GM23338 (cell line): Measurements from ENCODE around the gene SCPEP1. TPM values are rescaled to one million over a fixed set of nuclear protein-coding genes. Genes with fewer than 3 reads are reported as not detected.

Source experiments
- ATAC-seq: fragments of 200-7000 bp; cut with Tn5 transposase; 3 replicates; pipeline ENCODE4 v1.9.1; 2020
- DNase-seq: peaks from one replicate; pipeline ENCODE4 v3.0.0-alpha.2; 2015; ENCODE audit warnings: low spot score
- H2AFZ ChIP-seq: fragments of 200-600 bp; sonication (generic); 2 replicates; pipeline ENCODE4 v1.8.0; 2016; ENCODE audit warnings: antibody characterized with exemption, mild to moderate bottlenecking, moderate library complexity
- H3F3A ChIP-seq: fragments of 200-600 bp; sonication (generic); replicated peaks from 2 replicates; pipeline ENCODE4 v1.8.0; 2017; ENCODE audit warnings: antibody characterized with exemption, mixed run types, low read depth
- H3K27ac ChIP-seq: fragments of 200-600 bp; sonication (generic); 2 replicates; pipeline ENCODE4 v1.6.1; 2016; ENCODE audit warnings: low read depth
- H3K27me3 ChIP-seq: fragments of 200-600 bp; sonication (generic); 2 replicates; pipeline ENCODE4 v1.8.0; 2016; ENCODE audit warnings: mild to moderate bottlenecking, mixed run types, moderate library complexity; ENCODE audit not compliant: insufficient read depth
- H3K36me3 ChIP-seq: fragments of 200-600 bp; sonication (generic); 2 replicates; pipeline ENCODE4 v1.8.0; 2016; ENCODE audit warnings: mild to moderate bottlenecking; ENCODE audit not compliant: insufficient read depth
- H3K4me1 ChIP-seq: fragments of 200-600 bp; sonication (generic); 2 replicates; pipeline ENCODE4 v1.8.0; 2016; ENCODE audit warnings: mild to moderate bottlenecking, moderate library complexity; ENCODE audit not compliant: insufficient read depth
- H3K4me2 ChIP-seq: fragments of 200-600 bp; sonication (generic); 2 replicates; pipeline ENCODE4 v1.7.1; 2017; ENCODE audit warnings: mixed run types
- H3K4me3 ChIP-seq: fragments of 200-600 bp; sonication (generic); 2 replicates; pipeline ENCODE4 v1.6.1; 2016; ENCODE audit warnings: mixed run types
- H3K79me2 ChIP-seq: fragments of 200-600 bp; sonication (generic); replicated peaks from 2 replicates; pipeline ENCODE4 v1.8.0; 2017; ENCODE audit warnings: mild to moderate bottlenecking; ENCODE audit not compliant: insufficient read depth
- H3K9me2 ChIP-seq: fragments of 200-600 bp; sonication (generic); 2 replicates; pipeline ENCODE4 v1.8.0; 2017; ENCODE audit not compliant: insufficient read depth
- H4K20me1 ChIP-seq: fragments of 200-600 bp; sonication (generic); replicated peaks from 2 replicates; pipeline ENCODE4 v1.8.0; 2017; ENCODE audit warnings: mild to moderate bottlenecking; ENCODE audit not compliant: insufficient read depth
- H3K27ac Mint-ChIP-seq: 2 replicates; pipeline ENCODE4 v1.8.0; 2020; ENCODE audit warnings: inconsistent platforms, mild to moderate bottlenecking, moderate library complexity, mixed read lengths
- H3K27me3 Mint-ChIP-seq: 3 replicates; pipeline ENCODE4 v1.8.0; 2022; ENCODE audit warnings: low read depth, mild to moderate bottlenecking, moderate library complexity, mixed read lengths, inconsistent platforms; ENCODE audit not compliant: insufficient read depth, poor library complexity
- H3K36me3 Mint-ChIP-seq: 3 replicates; pipeline ENCODE4 v1.8.0; 2021; ENCODE audit warnings: low read depth, mild to moderate bottlenecking, inconsistent platforms, moderate library complexity, mixed read lengths
- H3K4me1 Mint-ChIP-seq: 3 replicates; pipeline ENCODE4 v1.8.0; 2020; ENCODE audit warnings: mild to moderate bottlenecking, inconsistent platforms, mixed read lengths
- H3K4me3 Mint-ChIP-seq: 3 replicates; pipeline ENCODE4 v1.8.0; 2021; ENCODE audit warnings: moderate library complexity, mild to moderate bottlenecking, inconsistent platforms, mixed read lengths
- H3K9me3 Mint-ChIP-seq: 3 replicates; pipeline ENCODE4 v1.8.0; 2020; ENCODE audit warnings: moderate library complexity, mild to moderate bottlenecking, inconsistent platforms, mixed read lengths
- CREB1 ChIP-seq: fragments of 250-450 bp; sonication (Bioruptor Pico); IDR thresholded peaks from 2 replicates; pipeline ENCODE4 v1.5.0; 2020; ENCODE audit warnings: low read depth, mild to moderate bottlenecking, moderate library complexity
- EZH2 ChIP-seq: fragments of 200-600 bp; sonication (generic); IDR thresholded peaks from one replicate; pipeline ENCODE4 v1.8.0; 2017; ENCODE audit warnings: antibody characterized with exemption, mild to moderate bottlenecking, low read depth; ENCODE audit not compliant: unreplicated experiment
- EZH2phosphoT487 ChIP-seq: fragments of 200-600 bp; sonication (generic); IDR thresholded peaks from one replicate; pipeline ENCODE4 v1.8.1; 2018; ENCODE audit warnings: antibody characterized with exemption; ENCODE audit not compliant: unreplicated experiment
- JUNB ChIP-seq: IDR thresholded peaks from one replicate; pipeline ENCODE4 v1.6.1; 2016; ENCODE audit warnings: antibody characterized with exemption; ENCODE audit not compliant: unreplicated experiment
- NANOG ChIP-seq: IDR thresholded peaks from 2 replicates; pipeline ENCODE4 v1.6.1; 2016; ENCODE audit warnings: antibody characterized with exemption, borderline replicate concordance
- POLR2AphosphoS5 ChIP-seq: IDR thresholded peaks from 2 replicates; pipeline ENCODE4 v1.6.1; 2016; ENCODE audit warnings: antibody characterized with exemption, low read depth
- STAT1 ChIP-seq: IDR thresholded peaks from one replicate; pipeline ENCODE4 v1.6.1; 2016; ENCODE audit warnings: antibody characterized with exemption; ENCODE audit not compliant: unreplicated experiment
- ZNF114 ChIP-seq: fragments of 250-450 bp; sonication (Bioruptor Pico); IDR thresholded peaks from 2 replicates; pipeline ENCODE4 v1.5.0; 2020; ENCODE audit warnings: mild to moderate bottlenecking, moderate library complexity
- ZNF331 ChIP-seq: fragments of 250-450 bp; sonication (Bioruptor Pico); IDR thresholded peaks from 2 replicates; pipeline ENCODE4 v1.5.0; 2020; ENCODE audit warnings: low read depth, mild to moderate bottlenecking, moderate library complexity
- polyA plus RNA-seq: library from polyadenylated mRNA; unstranded; fragments of >200 nt; fragmentation: Nextera tagmentation; extraction: Ambion mirVana; gene quantifications from 2 replicates; pipeline ENCODE4 v1.2.1, GENCODE V29; 2016
- total RNA-seq: library from RNA; depleted of rRNA; stranded (reverse); fragments of >200 nt; shearing (Covaris generic); gene quantifications from 2 replicates; pipeline ENCODE4 v1.2.3, GENCODE V29; 2014
- TF ChIP-seq, protein P1 (sequence below), 2 experiments: fragments of 200-600 bp in 1 of 2; sonication (generic) in 1 of 2; conservative IDR thresholded peaks; 2 replicates each; pipeline versions ENCODE4 v1.5.1 to v1.6.1; 2016 to 2017; ENCODE audit warnings: antibody characterized with exemption in 2 of 2, low read depth in 2 of 2, mild to moderate bottlenecking in 2 of 2, moderate library complexity in 1 of 2
- TF ChIP-seq, protein P2 (sequence below): IDR thresholded peaks from one replicate; pipeline ENCODE4 v1.6.1; 2018; ENCODE audit warnings: antibody characterized with exemption; ENCODE audit not compliant: unreplicated experiment
- TF ChIP-seq, protein P3 (sequence below): IDR thresholded peaks from 2 replicates; pipeline ENCODE4 v1.6.1; 2016; ENCODE audit warnings: antibody characterized with exemption
- TF ChIP-seq, protein P4 (sequence below): fragments of 250-450 bp; sonication (Bioruptor Pico); IDR thresholded peaks from 2 replicates; pipeline ENCODE4 v1.5.0; 2020; ENCODE audit warnings: mild to moderate bottlenecking, moderate library complexity

SCPEP1 gene
- total and polyA plus RNA-seq, 2 experiments from 2014 or later = 46.6 to 52.1 TPM

DNA sequence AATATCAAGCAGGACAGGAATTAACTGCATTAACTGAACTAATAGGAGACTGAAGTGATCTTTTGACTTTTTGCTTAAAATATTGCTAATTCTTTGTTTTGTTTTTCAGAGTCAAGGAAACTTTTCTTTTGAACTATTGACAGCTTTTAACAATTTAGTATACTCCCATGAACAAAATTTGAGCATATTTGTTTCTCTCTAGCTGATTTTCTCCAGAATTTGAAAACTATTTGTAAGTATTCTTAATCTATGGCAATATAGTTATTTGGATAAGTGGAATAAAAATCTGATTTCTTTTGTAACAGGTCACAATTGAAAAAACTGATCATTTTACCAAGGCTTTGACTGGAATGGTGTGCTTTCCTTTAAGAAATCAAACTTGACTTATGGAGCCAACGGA, 7.0 kb upstream of the SCPEP1 start:
- Mint-ChIP-seq H3K27me3 (peaks cover 6% of the 10 kb centered on the region), H3K9me3 (peaks cover 38% of the 10 kb centered on the region), H3K4me3 (no peak overlapping the region), H3K36me3 (peaks cover 18% of the 10 kb centered on the region; the same call in 1 of the 3 replicates), H3K4me1 (peaks cover 18% of the 10 kb centered on the region), H3K27ac (no peak overlapping the region)
- Histone ChIP-seq H3K79me2 (no peaks in the 10 kb centered on the region), H3K4me3 (no peak overlapping the region), H3F3A (no peaks in the 10 kb centered on the region), H3K4me2 (no peak overlapping the region), H3K36me3 (no peaks in the 10 kb centered on the region), H4K20me1 (no peaks in the 10 kb centered on the region), H3K27me3 (no peaks in the 10 kb centered on the region), H2AFZ (no peak overlapping the region), H3K9me2 (no peaks in the 10 kb centered on the region), H3K27ac (no peak overlapping the region), H3K4me1 (peaks cover 4% of the 10 kb centered on the region; the same call in 1 of the 2 replicates)
- no peak for TF ChIP-seq EZH2phosphoT487
- TF ChIP-seq, protein P1, sequence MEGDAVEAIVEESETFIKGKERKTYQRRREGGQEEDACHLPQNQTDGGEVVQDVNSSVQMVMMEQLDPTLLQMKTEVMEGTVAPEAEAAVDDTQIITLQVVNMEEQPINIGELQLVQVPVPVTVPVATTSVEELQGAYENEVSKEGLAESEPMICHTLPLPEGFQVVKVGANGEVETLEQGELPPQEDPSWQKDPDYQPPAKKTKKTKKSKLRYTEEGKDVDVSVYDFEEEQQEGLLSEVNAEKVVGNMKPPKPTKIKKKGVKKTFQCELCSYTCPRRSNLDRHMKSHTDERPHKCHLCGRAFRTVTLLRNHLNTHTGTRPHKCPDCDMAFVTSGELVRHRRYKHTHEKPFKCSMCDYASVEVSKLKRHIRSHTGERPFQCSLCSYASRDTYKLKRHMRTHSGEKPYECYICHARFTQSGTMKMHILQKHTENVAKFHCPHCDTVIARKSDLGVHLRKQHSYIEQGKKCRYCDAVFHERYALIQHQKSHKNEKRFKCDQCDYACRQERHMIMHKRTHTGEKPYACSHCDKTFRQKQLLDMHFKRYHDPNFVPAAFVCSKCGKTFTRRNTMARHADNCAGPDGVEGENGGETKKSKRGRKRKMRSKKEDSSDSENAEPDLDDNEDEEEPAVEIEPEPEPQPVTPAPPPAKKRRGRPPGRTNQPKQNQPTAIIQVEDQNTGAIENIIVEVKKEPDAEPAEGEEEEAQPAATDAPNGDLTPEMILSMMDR (conservative IDR thresholded peaks at IDR 0.05; ENCODE audit: low read depth in 2 of 2) = no peak
- no peak for TF ChIP-seq POLR2AphosphoS5
- no peak for TF ChIP-seq NANOG
- TF ChIP-seq, protein P2, sequence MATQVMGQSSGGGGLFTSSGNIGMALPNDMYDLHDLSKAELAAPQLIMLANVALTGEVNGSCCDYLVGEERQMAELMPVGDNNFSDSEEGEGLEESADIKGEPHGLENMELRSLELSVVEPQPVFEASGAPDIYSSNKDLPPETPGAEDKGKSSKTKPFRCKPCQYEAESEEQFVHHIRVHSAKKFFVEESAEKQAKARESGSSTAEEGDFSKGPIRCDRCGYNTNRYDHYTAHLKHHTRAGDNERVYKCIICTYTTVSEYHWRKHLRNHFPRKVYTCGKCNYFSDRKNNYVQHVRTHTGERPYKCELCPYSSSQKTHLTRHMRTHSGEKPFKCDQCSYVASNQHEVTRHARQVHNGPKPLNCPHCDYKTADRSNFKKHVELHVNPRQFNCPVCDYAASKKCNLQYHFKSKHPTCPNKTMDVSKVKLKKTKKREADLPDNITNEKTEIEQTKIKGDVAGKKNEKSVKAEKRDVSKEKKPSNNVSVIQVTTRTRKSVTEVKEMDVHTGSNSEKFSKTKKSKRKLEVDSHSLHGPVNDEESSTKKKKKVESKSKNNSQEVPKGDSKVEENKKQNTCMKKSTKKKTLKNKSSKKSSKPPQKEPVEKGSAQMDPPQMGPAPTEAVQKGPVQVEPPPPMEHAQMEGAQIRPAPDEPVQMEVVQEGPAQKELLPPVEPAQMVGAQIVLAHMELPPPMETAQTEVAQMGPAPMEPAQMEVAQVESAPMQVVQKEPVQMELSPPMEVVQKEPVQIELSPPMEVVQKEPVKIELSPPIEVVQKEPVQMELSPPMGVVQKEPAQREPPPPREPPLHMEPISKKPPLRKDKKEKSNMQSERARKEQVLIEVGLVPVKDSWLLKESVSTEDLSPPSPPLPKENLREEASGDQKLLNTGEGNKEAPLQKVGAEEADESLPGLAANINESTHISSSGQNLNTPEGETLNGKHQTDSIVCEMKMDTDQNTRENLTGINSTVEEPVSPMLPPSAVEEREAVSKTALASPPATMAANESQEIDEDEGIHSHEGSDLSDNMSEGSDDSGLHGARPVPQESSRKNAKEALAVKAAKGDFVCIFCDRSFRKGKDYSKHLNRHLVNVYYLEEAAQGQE = no peak
- no peak for TF ChIP-seq JUNB
- no peak for TF ChIP-seq ZNF114 (CRISPR knock-in tag)
- no peak for TF ChIP-seq STAT1
- no peak for TF ChIP-seq CREB1 (CRISPR knock-in tag)
- TF ChIP-seq, protein P3, sequence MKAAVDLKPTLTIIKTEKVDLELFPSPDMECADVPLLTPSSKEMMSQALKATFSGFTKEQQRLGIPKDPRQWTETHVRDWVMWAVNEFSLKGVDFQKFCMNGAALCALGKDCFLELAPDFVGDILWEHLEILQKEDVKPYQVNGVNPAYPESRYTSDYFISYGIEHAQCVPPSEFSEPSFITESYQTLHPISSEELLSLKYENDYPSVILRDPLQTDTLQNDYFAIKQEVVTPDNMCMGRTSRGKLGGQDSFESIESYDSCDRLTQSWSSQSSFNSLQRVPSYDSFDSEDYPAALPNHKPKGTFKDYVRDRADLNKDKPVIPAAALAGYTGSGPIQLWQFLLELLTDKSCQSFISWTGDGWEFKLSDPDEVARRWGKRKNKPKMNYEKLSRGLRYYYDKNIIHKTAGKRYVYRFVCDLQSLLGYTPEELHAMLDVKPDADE = no peak
- TF ChIP-seq ZNF331 (CRISPR knock-in tag) = no peak
- no peak for TF ChIP-seq EZH2
- TF ChIP-seq, protein P4, sequence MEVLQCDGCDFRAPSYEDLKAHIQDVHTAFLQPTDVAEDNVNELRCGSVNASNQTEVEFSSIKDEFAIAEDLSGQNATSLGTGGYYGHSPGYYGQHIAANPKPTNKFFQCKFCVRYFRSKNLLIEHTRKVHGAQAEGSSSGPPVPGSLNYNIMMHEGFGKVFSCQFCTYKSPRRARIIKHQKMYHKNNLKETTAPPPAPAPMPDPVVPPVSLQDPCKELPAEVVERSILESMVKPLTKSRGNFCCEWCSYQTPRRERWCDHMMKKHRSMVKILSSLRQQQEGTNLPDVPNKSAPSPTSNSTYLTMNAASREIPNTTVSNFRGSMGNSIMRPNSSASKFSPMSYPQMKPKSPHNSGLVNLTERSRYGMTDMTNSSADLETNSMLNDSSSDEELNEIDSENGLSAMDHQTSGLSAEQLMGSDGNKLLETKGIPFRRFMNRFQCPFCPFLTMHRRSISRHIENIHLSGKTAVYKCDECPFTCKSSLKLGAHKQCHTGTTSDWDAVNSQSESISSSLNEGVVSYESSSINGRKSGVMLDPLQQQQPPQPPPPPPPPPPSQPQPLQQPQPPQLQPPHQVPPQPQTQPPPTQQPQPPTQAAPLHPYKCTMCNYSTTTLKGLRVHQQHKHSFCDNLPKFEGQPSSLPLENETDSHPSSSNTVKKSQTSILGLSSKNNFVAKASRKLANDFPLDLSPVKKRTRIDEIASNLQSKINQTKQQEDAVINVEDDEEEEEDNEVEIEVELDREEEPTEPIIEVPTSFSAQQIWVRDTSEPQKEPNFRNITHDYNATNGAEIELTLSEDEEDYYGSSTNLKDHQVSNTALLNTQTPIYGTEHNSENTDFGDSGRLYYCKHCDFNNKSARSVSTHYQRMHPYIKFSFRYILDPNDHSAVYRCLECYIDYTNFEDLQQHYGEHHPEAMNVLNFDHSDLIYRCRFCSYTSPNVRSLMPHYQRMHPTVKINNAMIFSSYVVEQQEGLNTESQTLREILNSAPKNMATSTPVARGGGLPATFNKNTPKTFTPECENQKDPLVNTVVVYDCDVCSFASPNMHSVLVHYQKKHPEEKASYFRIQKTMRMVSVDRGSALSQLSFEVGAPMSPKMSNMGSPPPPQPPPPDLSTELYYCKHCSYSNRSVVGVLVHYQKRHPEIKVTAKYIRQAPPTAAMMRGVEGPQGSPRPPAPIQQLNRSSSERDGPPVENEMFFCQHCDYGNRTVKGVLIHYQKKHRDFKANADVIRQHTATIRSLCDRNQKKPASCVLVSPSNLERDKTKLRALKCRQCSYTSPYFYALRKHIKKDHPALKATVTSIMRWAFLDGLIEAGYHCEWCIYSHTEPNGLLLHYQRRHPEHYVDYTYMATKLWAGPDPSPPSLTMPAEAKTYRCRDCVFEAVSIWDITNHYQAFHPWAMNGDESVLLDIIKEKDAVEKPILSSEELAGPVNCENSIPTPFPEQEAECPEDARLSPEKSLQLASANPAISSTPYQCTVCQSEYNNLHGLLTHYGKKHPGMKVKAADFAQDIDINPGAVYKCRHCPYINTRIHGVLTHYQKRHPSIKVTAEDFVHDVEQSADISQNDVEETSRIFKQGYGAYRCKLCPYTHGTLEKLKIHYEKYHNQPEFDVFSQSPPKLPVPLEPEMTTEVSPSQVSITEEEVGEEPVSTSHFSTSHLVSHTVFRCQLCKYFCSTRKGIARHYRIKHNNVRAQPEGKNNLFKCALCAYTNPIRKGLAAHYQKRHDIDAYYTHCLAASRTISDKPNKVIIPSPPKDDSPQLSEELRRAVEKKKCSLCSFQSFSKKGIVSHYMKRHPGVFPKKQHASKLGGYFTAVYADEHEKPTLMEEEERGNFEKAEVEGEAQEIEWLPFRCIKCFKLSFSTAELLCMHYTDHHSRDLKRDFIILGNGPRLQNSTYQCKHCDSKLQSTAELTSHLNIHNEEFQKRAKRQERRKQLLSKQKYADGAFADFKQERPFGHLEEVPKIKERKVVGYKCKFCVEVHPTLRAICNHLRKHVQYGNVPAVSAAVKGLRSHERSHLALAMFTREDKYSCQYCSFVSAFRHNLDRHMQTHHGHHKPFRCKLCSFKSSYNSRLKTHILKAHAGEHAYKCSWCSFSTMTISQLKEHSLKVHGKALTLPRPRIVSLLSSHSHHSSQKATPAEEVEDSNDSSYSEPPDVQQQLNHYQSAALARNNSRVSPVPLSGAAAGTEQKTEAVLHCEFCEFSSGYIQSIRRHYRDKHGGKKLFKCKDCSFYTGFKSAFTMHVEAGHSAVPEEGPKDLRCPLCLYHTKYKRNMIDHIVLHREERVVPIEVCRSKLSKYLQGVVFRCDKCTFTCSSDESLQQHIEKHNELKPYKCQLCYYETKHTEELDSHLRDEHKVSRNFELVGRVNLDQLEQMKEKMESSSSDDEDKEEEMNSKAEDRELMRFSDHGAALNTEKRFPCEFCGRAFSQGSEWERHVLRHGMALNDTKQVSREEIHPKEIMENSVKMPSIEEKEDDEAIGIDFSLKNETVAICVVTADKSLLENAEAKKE (CRISPR knock-in tag) = no peak
- ATAC-seq (no peak), DNase-seq (no peak)
